ENCODE results near the gene RAP1GAP2.
"Not testable (repeated sequence)": the region's sequence is repeated elsewhere in the genome, so short reads cannot be mapped to it uniquely, and the experiment has no call there.

The RAP1GAP2 gene

DNA sequence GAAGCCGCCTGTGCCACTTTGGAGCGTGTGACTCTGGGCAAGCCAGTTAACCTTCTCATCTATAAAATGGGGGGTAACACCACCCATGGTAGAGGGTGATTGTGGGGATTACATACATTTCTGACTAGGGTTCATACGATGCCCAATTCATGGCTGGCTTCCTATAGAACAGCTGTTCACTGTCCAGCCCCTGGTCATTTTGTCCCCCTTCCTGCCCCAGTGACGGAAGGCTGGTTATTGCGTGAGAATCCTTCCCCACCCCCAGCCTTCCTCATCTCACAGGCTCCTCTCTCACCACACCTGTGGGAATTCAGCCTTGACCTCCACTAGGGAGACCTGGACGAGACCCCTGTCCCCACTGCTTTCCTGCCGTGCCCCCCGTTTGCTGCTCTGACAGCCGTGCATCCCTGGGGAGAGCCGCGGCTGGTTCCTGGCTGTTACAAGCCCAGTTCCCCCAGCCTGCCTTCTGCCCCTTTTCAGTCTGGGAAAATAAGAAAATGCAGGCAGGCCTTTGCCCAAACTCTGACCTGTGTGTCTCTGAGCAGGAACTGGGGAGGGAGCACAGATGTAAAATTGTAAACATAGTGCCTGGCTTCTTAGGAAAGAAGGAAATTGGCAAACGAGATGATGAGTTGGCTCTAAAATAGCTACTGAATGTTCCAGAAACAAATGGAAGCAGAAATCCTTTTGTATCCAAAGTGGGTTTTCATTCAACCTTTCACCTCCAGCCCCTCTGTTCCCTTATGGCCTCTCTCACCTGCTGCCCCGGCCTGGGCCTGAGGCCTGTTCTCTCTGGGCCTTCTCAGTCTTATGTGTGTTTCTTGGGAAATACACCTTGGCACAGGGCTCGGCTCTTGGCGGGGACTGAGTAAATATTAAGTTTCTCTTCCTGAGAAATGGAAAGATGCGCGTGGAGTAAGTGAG is 199.9 kb downstream of the RAP1GAP2 start:
- TF ChIP-seq, protein P1, sequence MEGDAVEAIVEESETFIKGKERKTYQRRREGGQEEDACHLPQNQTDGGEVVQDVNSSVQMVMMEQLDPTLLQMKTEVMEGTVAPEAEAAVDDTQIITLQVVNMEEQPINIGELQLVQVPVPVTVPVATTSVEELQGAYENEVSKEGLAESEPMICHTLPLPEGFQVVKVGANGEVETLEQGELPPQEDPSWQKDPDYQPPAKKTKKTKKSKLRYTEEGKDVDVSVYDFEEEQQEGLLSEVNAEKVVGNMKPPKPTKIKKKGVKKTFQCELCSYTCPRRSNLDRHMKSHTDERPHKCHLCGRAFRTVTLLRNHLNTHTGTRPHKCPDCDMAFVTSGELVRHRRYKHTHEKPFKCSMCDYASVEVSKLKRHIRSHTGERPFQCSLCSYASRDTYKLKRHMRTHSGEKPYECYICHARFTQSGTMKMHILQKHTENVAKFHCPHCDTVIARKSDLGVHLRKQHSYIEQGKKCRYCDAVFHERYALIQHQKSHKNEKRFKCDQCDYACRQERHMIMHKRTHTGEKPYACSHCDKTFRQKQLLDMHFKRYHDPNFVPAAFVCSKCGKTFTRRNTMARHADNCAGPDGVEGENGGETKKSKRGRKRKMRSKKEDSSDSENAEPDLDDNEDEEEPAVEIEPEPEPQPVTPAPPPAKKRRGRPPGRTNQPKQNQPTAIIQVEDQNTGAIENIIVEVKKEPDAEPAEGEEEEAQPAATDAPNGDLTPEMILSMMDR (IDR thresholded peaks at IDR 0.05; ENCODE audit: borderline replicate concordance, control extremely low read depth, extremely low read depth, insufficient read depth, missing control alignments) = no peak
- DNase-seq (ENCODE audit: low spot score) = no peak
- in situ Hi-C loops (cut with MboI; ENCODE audit: low sequenced_read_pairs, unreplicated experiment) = no loop called here

DNA sequence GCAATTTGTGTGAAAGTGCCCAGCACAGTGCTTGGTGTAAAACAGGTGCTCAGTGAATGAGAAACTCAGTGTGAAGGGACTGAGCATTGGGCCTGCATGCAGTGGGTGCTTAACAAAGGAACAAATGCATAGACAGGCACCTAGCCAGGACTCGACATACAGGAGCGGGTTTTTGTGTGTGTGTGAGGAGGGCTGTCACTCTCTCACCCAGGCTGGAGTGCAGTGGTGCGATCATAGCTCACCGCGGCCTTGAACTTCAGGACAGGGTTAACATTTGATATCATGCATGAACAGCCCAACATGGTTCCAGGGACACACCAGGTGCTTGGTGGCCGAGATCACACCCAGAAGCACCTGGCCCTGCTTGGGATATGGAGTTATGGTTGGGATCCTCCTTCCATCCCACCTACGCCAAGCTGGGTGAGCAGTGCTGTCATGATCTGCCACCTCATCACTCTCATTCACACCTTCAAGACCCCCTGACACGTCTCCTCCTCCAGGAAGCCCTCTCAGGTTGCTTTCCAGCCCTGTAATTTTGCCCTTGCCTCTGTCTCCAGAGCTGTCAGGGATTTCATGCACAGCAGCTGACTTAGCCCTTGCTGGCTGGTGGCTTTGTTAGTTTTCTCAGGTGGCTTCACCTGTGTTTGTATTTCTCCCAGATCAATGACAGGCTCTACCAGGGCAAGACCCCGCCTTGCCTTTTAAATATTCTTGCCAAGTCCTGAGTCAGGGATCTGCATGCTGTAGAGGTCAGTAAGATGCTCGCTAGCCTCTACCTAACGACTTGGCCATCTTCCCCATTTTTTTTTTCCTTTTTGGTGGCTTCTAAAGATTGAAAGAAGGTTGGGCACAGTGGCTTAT is 200.8 kb downstream of the RAP1GAP2 start:
- in situ Hi-C loops (cut with MboI; ENCODE audit: low sequenced_read_pairs, unreplicated experiment) = no loop called here
- TF ChIP-seq, protein P1 (IDR thresholded peaks at IDR 0.05; ENCODE audit: borderline replicate concordance, control extremely low read depth, extremely low read depth, insufficient read depth, missing control alignments) = no peak
- DNase-seq (ENCODE audit: low spot score) = no peak

DNA sequence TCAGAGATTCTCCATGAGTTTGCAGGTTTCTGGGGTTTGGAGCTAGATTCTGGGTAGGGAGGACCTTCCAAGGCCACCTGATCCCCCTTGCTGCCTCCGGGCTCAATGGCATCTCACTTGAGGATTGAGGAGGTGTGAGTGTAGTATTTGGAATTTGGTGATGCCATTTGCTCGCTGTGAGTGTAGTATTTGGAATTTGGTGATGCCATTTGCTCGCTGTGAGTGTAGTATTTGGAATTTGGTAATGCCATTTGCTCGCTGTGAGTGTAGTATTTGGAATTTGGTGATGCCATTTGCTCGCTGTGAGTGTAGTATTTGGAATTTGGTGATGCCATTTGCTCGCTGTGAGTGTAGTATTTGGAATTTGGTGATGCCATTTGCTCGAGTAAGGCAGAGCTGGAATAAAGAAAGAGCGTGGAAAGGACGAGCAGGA is 202.2 kb downstream of the RAP1GAP2 start:
- DNase-seq (ENCODE audit: low spot score); in situ Hi-C loops (cut with MboI; ENCODE audit: low sequenced_read_pairs, unreplicated experiment): not testable (repeated sequence)

DNA sequence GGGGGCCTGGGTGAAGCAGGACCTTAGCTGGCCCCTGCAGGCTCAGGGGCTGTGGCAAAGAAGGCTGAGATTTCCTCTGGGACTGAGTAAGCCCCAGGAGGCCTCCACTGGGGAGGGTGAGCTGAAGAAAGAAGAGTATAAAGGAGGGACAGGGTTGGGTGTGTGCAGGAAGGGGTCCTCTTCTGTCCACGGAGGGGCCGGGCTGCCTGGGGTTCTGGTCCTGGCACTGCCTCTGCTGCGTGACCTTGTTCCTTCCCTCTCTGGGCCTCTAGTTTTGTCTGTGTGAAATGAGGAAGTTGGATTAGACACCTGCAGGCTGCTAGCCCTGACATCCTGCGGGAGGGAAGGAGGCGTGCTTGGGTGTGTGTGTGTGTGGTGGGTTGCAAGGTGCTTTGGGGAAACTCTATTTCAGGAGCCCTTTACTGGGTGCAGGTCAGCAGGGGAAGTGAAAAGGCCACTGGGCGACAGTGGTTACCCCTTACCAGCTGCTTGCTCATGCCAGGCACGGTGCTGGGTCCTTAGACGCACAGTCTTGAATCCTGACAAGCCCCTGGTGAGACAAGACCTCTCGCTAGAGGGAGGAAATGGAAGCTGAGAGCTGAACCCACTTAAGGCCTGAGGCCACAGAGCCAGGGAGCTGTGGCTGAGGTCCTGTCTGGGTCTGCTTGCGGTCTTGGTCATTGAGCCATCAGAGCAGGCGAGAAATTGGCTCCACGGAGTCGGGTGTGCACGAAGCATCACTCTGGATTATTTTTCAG is 206.5 kb downstream of the RAP1GAP2 start:
- in situ Hi-C loops (cut with MboI; ENCODE audit: low sequenced_read_pairs, unreplicated experiment) = no loop called here
- TF ChIP-seq, protein P1 (IDR thresholded peaks at IDR 0.05; ENCODE audit: borderline replicate concordance, control extremely low read depth, extremely low read depth, insufficient read depth, missing control alignments) = no peak
- DNase-seq (ENCODE audit: low spot score) = peak; percentile 74

DNA sequence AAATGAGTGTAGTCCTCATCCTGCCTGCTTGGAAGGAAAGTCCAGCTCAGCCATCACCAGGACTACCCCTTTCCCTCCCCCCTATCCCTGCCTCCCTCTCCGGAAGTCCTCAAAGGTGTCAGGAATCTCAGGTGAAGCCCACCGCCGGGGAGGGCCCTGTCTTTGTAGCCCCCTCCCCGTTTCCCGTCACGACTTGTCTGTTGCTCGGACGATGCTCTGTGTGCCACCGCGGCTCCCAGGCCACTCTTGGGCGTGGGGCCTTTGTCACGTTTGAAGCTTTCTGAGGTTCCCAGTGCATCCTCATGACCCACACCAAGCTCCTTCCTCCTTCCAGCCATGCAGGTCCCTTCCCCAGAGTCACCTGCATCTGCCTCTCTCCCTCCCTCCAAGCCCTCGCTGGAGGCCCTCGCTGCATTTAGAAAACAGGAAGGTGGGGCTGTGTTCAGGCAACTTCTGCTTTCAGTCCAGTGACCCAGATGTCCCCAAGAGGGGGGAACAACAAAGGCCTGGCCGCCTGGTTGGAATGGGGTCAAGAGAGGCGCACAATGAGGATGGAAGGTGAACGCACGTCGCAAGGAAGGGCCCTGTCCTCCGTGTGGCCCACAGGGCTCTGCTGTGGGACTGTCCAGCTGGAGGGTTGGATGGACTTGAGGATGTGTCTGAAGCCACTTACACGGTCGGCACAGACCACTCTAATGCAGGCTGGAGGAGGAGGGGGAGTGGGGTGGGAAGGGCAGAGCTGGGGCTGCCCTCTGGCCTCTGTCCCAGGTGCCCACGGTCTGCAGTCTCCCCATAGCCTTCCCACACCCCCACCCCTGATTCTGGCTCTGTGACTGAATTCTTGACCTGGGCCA is 207.3 kb downstream of the RAP1GAP2 start:
- in situ Hi-C loops (cut with MboI; ENCODE audit: low sequenced_read_pairs, unreplicated experiment) = no loop called here
- peak; percentile 69 for DNase-seq (ENCODE audit: low spot score)

More for the DNA sequence above, 207.3 kb downstream of the RAP1GAP2 start:
- TF ChIP-seq, protein P1 (IDR thresholded peaks at IDR 0.05; ENCODE audit: borderline replicate concordance, control extremely low read depth, extremely low read depth, insufficient read depth, missing control alignments) = no peak
